ENCODE data around the gene OR5AS1. TPM values are rescaled to one million over a fixed set of nuclear protein-coding genes. Genes with fewer than 3 reads are reported as not detected.
"Not testable (repeated sequence)": the region's sequence is repeated elsewhere in the genome, so short reads cannot be mapped to it uniquely, and the experiment has no call there.

Gene OR5AS1
- not detected for total RNA-seq
- long read RNA-seq, result 0 reads

DNA sequence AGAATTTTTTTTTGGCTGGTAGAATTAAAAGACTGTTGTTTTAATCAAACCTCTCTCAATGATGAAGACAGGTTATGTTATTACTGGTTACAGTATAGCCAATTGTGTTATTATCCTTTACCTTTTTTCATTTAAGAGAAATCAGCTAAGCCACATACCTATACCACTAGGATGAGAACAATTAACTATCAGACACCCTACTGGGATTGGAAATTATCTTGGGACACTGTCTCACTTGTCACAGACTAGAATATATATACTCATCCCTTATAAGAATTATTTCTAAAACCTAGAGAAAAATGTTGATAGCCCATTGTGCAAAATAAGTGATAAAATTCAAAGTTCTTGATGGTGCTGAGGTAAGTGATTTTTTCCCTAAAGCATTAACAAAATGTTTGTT lies at the start of gene OR5AS1:
Gene OR5AS1, plus strand, starts transcription at position 301 of the 400 bp plus-strand sequence. CDS start 2,765 bp downstream, outside the sequence.
- intact Hi-C loops (cut with DNase I), result no loop called here
- no peak for ATAC-seq
- no peak for DNase-seq

DNA sequence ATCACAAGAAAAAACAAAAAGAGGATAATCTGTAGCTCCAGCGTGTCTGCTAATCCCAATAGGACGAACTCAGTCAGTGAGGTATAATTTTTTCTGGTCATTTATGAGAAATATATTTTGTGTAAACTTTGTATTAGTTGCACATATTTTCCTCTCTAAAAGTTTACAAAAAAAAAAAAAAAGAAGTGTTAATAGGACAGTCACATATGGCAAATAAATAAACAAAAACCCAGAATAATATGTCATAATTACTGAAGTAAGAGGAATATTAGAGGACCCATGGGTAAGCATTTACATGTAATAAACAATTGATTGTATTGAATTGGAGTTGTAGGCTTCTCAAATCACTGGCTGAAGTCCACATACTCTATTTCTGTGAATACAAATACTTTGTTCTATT lies 32.9 kb upstream of the OR5AS1 start, which contains the start of gene OR5F1:
Gene OR5F1, minus strand, starts transcription at position 101 of the 400 bp plus-strand sequence. Its CDS starts 0 bp downstream, at position 101.
- intact Hi-C loops (cut with DNase I), result no loop called here
- ATAC-seq (no peak), DNase-seq (no peak)

DNA sequence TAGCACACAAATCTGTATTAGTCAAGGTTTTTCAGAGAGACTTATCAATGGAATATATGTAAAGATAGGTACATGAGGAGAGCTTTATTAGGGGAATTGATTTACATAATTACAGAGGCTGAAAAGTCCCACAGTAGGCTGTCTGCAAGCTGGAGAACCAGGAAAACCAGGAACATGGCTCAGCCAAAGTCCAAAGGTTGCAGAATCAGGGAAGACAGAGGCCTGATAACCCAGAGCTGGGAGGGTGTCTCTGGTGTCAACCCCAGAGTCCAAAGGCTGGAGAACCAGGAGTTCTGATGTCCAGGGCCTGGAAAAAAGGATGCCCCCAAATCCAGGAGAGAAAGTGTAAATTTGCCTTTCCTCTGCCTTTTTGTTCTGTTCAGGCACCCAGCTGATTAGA lies 16.7 kb upstream of the OR5AS1 start:
- ATAC-seq (no peak), DNase-seq (no peak)
- intact Hi-C loops (cut with DNase I), result no loop called here

DNA sequence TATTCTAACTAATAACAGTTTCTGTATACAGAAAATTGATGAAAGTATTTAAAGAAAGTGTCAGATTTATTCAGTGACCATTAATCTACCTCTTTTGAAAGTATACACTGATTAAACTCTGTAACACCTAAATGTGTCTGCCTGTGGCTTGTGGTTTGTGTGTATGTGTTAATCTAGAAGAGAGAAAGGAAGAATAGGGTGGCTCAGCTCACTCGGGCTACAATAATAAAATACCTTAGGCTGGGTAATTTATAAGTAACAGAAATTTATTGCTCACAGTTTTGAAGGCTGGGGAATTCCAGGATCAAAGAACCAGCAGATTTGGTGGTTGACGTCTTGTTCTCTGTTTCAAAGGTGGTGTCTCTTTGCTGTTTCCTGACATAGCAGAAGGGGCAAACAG lies 13.6 kb upstream of the OR5AS1 start:
- intact Hi-C loops (cut with DNase I), result no loop called here
- ATAC-seq (no peak), DNase-seq (no peak)

- DNase-seq (no peak), ATAC-seq (no peak)
- intact Hi-C loops (cut with DNase I), result no loop called here
These were observed 18.1 kb downstream of the OR5AS1 start for GRCh38 chr11:56045538-56045937.

- intact Hi-C loops (cut with DNase I), result no loop called here
- ATAC-seq (no peak), DNase-seq (no peak)
These were observed 21.0 kb downstream of the OR5AS1 start for GRCh38 chr11:56048480-56048879.

- ATAC-seq, result no peak
- no peak for DNase-seq
- intact Hi-C loops (cut with DNase I), result no loop called here
These were observed 22.0 kb downstream of the OR5AS1 start for GRCh38 chr11:56049487-56049886.

GRCh38 chr11:56056366-56056765 lies 28.9 kb downstream of the OR5AS1 start:
- ATAC-seq; intact Hi-C loops (cut with DNase I); DNase-seq: not testable (repeated sequence)

GRCh38 chr11:56057661-56058237 lies 30.3 kb downstream of the OR5AS1 start:
- DNase-seq; intact Hi-C loops (cut with DNase I); ATAC-seq: not testable (repeated sequence)

DNA sequence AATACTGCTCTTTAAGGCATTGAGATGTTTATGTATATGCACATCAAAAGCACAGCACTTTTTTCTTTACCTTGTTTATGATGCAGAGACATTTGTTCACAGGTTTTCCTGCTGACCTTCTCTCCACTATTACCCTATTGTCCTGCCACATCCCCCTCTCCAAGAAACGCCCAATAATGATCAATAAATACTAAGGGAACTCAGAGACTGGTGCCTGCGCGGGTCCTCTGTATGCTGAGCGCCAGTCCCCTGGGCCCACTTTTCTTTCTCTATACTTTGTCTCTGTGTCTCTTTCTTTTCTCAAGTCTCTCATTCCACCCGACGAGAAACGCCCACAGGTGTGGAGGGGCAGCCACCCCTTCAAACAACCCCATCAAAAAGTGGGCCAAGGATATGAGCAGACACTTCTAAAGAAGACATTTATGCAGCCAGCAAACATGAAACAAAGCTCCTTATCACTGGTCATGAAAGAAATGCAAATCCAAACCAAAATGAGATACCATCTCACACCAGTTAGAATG lies 30.9 kb downstream of the OR5AS1 start:
- intact Hi-C loops (cut with DNase I); DNase-seq; ATAC-seq: not testable (repeated sequence)

DNA sequence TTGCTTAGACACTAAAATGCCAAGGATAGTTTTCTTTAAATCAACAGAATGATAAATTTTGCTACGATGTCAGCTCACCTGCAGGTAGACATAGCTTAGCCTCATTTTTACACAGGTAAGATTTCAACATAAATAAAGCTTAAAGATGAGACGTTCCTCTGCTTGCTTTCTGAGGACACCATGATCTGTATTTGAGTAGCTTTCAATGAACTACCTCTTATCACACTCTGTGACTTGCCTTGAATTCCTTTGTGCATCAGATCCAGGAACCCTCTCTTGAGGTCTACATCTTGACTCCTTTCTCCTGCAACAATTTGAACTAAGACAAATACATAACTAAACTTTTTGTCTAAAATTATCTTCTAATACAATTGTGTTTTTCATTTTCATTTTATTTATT lies 39.5 kb downstream of the OR5AS1 start:
- DNase-seq, result no peak
- intact Hi-C loops (cut with DNase I), result no loop called here
- no peak for ATAC-seq

Other genes with a start within 250 kb of the OR5AS1 start
- gene OR5D14, start 232.1 kb upstream of the OR5AS1 start, total RNA-seq, result not detected
- gene OR5L1, start 216.3 kb upstream of the OR5AS1 start, total RNA-seq, result not detected
- not detected for gene OR5D18, start 208.0 kb upstream of the OR5AS1 start, total RNA-seq
- gene OR5L2, start 200.4 kb upstream of the OR5AS1 start, total RNA-seq, result not detected
- gene OR5D16, start 188.9 kb upstream of the OR5AS1 start, total RNA-seq, result not detected
- gene TRIM51, start 144.4 kb upstream of the OR5AS1 start, total RNA-seq, result not detected
- gene OR5W2, start 113.1 kb upstream of the OR5AS1 start, total RNA-seq, result not detected
- gene OR5I1, start 91.3 kb upstream of the OR5AS1 start, total RNA-seq, result not detected
- not detected for gene OR10AG1, start 57.7 kb upstream of the OR5AS1 start, total RNA-seq
- gene OR5F1, start 33.0 kb upstream of the OR5AS1 start, total RNA-seq, result not detected
- gene OR8I2, start 65.7 kb downstream of the OR5AS1 start, total RNA-seq, result not detected
- not detected for gene OR8H2, start 76.0 kb downstream of the OR5AS1 start, total RNA-seq
- gene OR8H3, start 94.7 kb downstream of the OR5AS1 start, total RNA-seq, result not detected
- not detected for gene OR8J3, start 112.5 kb downstream of the OR5AS1 start, total RNA-seq
- gene OR8K5, start 132.7 kb downstream of the OR5AS1 start, total RNA-seq, result not detected
- gene OR5J2, start 149.0 kb downstream of the OR5AS1 start, total RNA-seq, result not detected
- not detected for gene OR5T2, start 206.6 kb downstream of the OR5AS1 start, total RNA-seq
- gene OR5T3, start 224.6 kb downstream of the OR5AS1 start, total RNA-seq, result not detected
- not detected for gene OR5T1, start 246.5 kb downstream of the OR5AS1 start, total RNA-seq